SK-N-SH (cell line): ENCODE measurements around the gene JAG2. TPM values are rescaled to one million over a fixed set of nuclear protein-coding genes. Genes with fewer than 3 reads are reported as not detected.

ENCODE experiments used
- CTCF ChIA-PET: fragments of 300-600, 350-600 bp; formaldehyde crosslinking; extraction: SDS; loops from one replicate; lab custom pipeline; 2021; lab: Yijun Ruan, JAX
- POLR2A ChIA-PET: fragments of 350-600 bp; sonication (Branson Sonifier 250); formaldehyde crosslinking; extraction: SDS; loops from one replicate; lab custom pipeline; 2020; ENCODE audit warnings: antibody characterized with exemption, inconsistent platforms; lab: Yijun Ruan, JAX
- DNase-seq: peaks from one replicate; pipeline ENCODE4 v3.0.0; 2012
- H2AFZ ChIP-seq: fragments of 200-600 bp; sonication (generic); 2 replicates; pipeline ENCODE4 v1.8.1; 2016; ENCODE audit warnings: antibody characterized with exemption, mild to moderate bottlenecking, low read depth
- H3F3A ChIP-seq: fragments of 200-600 bp; sonication (generic); replicated peaks from 2 replicates; pipeline ENCODE3; 2016; ENCODE audit warnings: antibody characterized with exemption, mild to moderate bottlenecking; ENCODE audit not compliant: insufficient read depth
- H3K27ac ChIP-seq, 2 experiments: fragments of 200-500 bp in 1 of 2; fragments of 200-600 bp in 1 of 2; sonication (Bioruptor generic) in 1 of 2; sonication (generic), shearing (Covaris generic) in 1 of 2; 2 replicates each; pipeline versions ENCODE4 v1.5.1 to v1.6.1; 2014 to 2016; ENCODE audit warnings: low read depth in 2 of 2, inconsistent platforms in 1 of 2, low read length in 1 of 2, mild to moderate bottlenecking in 1 of 2, mixed read lengths in 1 of 2
- H3K27me3 ChIP-seq: fragments of 200-600 bp; sonication (generic), shearing (Covaris generic); 2 replicates; pipeline ENCODE4 v1.6.1; 2016; ENCODE audit warnings: mixed run types; ENCODE audit not compliant: insufficient read depth
- H3K36me3 ChIP-seq, 2 experiments: fragments of 200-500 bp in 1 of 2; fragments of 200-600 bp in 1 of 2; sonication (Bioruptor generic) in 1 of 2; sonication (generic) in 1 of 2; replicated peaks in 1 of 2; 2 replicates each; pipeline versions ENCODE3 to v1.5.1; 2014 to 2016; ENCODE audit warnings: low read length in 1 of 2, mild to moderate bottlenecking in 1 of 2; ENCODE audit not compliant: insufficient read depth in 2 of 2, control insufficient read depth in 1 of 2
- H3K4me1 ChIP-seq, 2 experiments: fragments of 200-500 bp in 1 of 2; fragments of 200-600 bp in 1 of 2; sonication (Bioruptor generic) in 1 of 2; sonication (generic), shearing (Covaris generic) in 1 of 2; 2 replicates each; pipeline versions ENCODE4 v1.5.1 to v1.6.1; 2014 to 2016; ENCODE audit warnings: low read depth in 1 of 2, low read length in 1 of 2, mixed run types in 1 of 2; ENCODE audit not compliant: insufficient read depth in 2 of 2, control insufficient read depth in 1 of 2
- H3K4me2 ChIP-seq: fragments of 200-600 bp; sonication (generic), shearing (Covaris generic); 2 replicates; pipeline ENCODE4 v1.6.1; 2017; ENCODE audit warnings: mixed run types
- H3K4me3 ChIP-seq, 2 experiments: fragments of 200-500 bp in 1 of 2; fragments of 200-600 bp in 1 of 2; sonication (Bioruptor generic) in 1 of 2; sonication (generic), shearing (Covaris generic) in 1 of 2; 2 replicates each; pipeline versions ENCODE4 v1.5.1 to v1.8.1; 2014 to 2016; ENCODE audit warnings: low read depth in 2 of 2, inconsistent platforms in 1 of 2, low read length in 1 of 2, mild to moderate bottlenecking in 1 of 2, mixed read lengths in 1 of 2, moderate library complexity in 1 of 2
- H3K79me2 ChIP-seq: fragments of 200-600 bp; sonication (generic); 2 replicates; pipeline ENCODE4 v1.8.1; 2017; ENCODE audit warnings: mild to moderate bottlenecking; ENCODE audit not compliant: insufficient read depth
- H3K9ac ChIP-seq: fragments of 200-600 bp; sonication (generic); 2 replicates; pipeline ENCODE4 v1.6.1; 2017; ENCODE audit warnings: mixed run types
- H3K9me2 ChIP-seq: fragments of 200-600 bp; sonication (generic); 2 replicates; pipeline ENCODE4 v1.6.1; 2017; ENCODE audit warnings: mixed run types
- H3K9me3 ChIP-seq: fragments of 200-600 bp; sonication (generic); 2 replicates; pipeline ENCODE4 v1.6.1; 2017; ENCODE audit warnings: mixed run types, mild to moderate bottlenecking, moderate library complexity
- H4K20me1 ChIP-seq: fragments of 200-600 bp; sonication (generic); 2 replicates; pipeline ENCODE4 v1.6.1; 2017; ENCODE audit warnings: mild to moderate bottlenecking, mixed run types; ENCODE audit not compliant: insufficient read depth
- CTCF ChIP-seq: fragments of 200-600 bp; sonication (generic); IDR thresholded peaks from 2 replicates; pipeline ENCODE4 v1.6.1; 2017; ENCODE audit warnings: antibody characterized with exemption, mild to moderate bottlenecking, moderate library complexity
- JUND ChIP-seq: IDR thresholded peaks from 2 replicates; pipeline ENCODE4 v1.4.0; 2012
- NRF1 ChIP-seq: IDR thresholded peaks from 2 replicates; pipeline ENCODE4 v1.6.1; 2012; ENCODE audit warnings: low read depth, mild to moderate bottlenecking, low read length
- RAD21 ChIP-seq: IDR thresholded peaks from 2 replicates; pipeline ENCODE4 v1.6.1; 2012; ENCODE audit warnings: mild to moderate bottlenecking, low read length
- RCOR1 ChIP-seq: fragments of 150-350 bp; IDR thresholded peaks from 2 replicates; pipeline ENCODE4 v1.6.1; 2017; ENCODE audit warnings: antibody characterized with exemption, low read length
- SIN3A ChIP-seq: IDR thresholded peaks from 2 replicates; pipeline ENCODE4 v1.6.1; 2012; ENCODE audit warnings: low read depth, mild to moderate bottlenecking, low read length, moderate library complexity, borderline replicate concordance
- SMC3 ChIP-seq: IDR thresholded peaks from 2 replicates; pipeline ENCODE4 v1.6.1; 2012; ENCODE audit warnings: low read depth, low read length, improper control_type of control experiment
- TAF1 ChIP-seq: IDR thresholded peaks from 2 replicates; pipeline ENCODE4 v1.6.1; 2012; ENCODE audit warnings: low read depth, mild to moderate bottlenecking, low read length, moderate library complexity, borderline replicate concordance
- TCF12 ChIP-seq: IDR thresholded peaks from 2 replicates; pipeline ENCODE4 v1.4.0; 2012
- WGBS: methylation state at CpG from one replicate; pipeline ENCODE4 v1.1.6; 2017; ENCODE audit warnings: low lambda C conversion rate; 5-methylcytosine and 5-hydroxymethylcytosine counted together
- polyA plus RNA-seq, 3 experiments: library from polyadenylated mRNA; depleted of rRNA; stranded (reverse); fragments of >200 nt; gene quantifications; 2 replicates each; pipeline ENCODE4 v1.2.3, GENCODE V29; 2012

Gene JAG2
- polyA plus RNA-seq, 1 of the 3 experiments (the other 2 are of a cell fraction) = 1.7 TPM

GRCh38 chr14:105203057-105203531, 34.5 kb upstream of the JAG2 start:
- peak; percentile 83 for TF ChIP-seq SMC3
- no peak for TF ChIP-seq TCF12
- no peak for TF ChIP-seq TAF1
- TF ChIP-seq RAD21 = peak; percentile 74
- TF ChIP-seq RCOR1 = no peak
- no peak for TF ChIP-seq SIN3A
- peak; percentile 91 for TF ChIP-seq CTCF
- H3K9ac ChIP-seq = no peak overlapping the region
- DNase-seq = peak; percentile 93
- peaks cover 0 to 69% of the 10 kb centered on the region in 2 experiments; a peak in 1 of 4 replicates for H3K4me1 ChIP-seq
- CTCF ChIA-PET = interaction anchor here (0.6 to 2.7 kb wide), 37 partner anchors 9 to 228 kb away, joined by 3 to 24 read pairs (median 3); partner anchors contain the start of genes BTBD6 and PACS2
- H3F3A ChIP-seq = no peaks in the 10 kb centered on the region
- no peaks in the 10 kb centered on the region for H3K36me3 ChIP-seq
- H3K9me3 ChIP-seq = no peaks in the 10 kb centered on the region
- peak overlapping the region in 1 of 2 experiments; percentile 50; a peak in 1 of 4 replicates for H3K27ac ChIP-seq
- no peaks in the 10 kb centered on the region for H3K79me2 ChIP-seq
- no peaks in the 10 kb centered on the region for H3K9me2 ChIP-seq
- no peaks in the 10 kb centered on the region for H4K20me1 ChIP-seq
- POLR2A ChIA-PET = interaction anchor here (1.0 kb wide), 1 partner anchor 45 kb away, joined by 3 read pairs; the partner anchor contains the start of gene BTBD6
- H2AFZ ChIP-seq = no peak overlapping the region
- no peaks in the 10 kb centered on the region for H3K27me3 ChIP-seq
- H3K4me2 ChIP-seq = no peak overlapping the region; the same call in 1 of the 2 replicates
- WGBS = 50% methylated on average over 3 of the region's 18 CpGs
- H3K4me3 ChIP-seq = peak overlapping the region in 1 of 2 experiments; percentile 14; a peak in 1 of 4 replicates

DNA sequence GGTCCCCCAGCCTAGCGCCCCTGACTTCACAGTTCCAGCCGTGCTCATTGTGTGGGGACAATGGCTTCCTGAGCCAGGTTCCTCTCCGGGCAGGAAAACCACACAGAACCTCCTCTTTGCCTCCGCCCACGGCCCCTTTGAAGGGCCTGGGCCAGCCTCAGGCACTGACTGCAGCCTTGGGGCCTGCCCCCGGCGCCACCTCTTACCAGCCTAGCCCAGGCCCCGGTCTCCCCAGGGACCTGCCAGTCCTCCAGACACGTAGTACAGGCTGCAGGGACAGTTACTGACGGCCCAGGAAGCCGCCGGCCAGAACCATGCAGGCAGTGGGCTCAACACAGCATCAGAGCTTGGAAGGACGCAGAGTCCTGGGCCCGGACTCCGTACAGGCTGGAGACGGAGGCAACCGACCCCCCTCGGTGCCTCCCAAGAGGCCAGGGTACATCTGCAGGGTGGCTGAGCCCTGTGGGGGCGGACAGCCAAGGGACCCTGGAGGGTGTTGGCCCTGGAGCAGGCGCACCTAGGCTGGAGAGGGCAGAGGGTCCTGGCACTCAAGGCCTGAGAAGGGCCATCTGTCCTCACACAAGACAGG, 33.4 kb upstream of the JAG2 start:
- no peak for TF ChIP-seq TCF12
- no peak for TF ChIP-seq JUND
- TF ChIP-seq NRF1 = no peak
- no peaks in the 10 kb centered on the region for H4K20me1 ChIP-seq
- no peaks in the 10 kb centered on the region for H3K36me3 ChIP-seq
- DNase-seq = no peak
- no peak overlapping the region; a peak in 1 of 4 replicates for H3K27ac ChIP-seq
- H2AFZ ChIP-seq = no peak overlapping the region
- no peak overlapping the region for H3K4me3 ChIP-seq
- 84% methylated on average over 6 of the region's 20 CpGs for WGBS
- H3K9me3 ChIP-seq = no peaks in the 10 kb centered on the region
- H3K4me1 ChIP-seq = peaks cover 0 to 65% of the 10 kb centered on the region in 2 experiments; a peak in 1 of 4 replicates
- no peaks in the 10 kb centered on the region for H3K79me2 ChIP-seq
- H3K4me2 ChIP-seq = no peak overlapping the region
- CTCF ChIA-PET = interaction anchor here (0.5 to 2.6 kb wide), 17 partner anchors 8 to 288 kb away, joined by 3 to 10 read pairs (median 5); partner anchors contain the start of gene BTBD6
- POLR2A ChIA-PET = no interaction called here
- H3K9me2 ChIP-seq = no peaks in the 10 kb centered on the region
- H3K9ac ChIP-seq = no peak overlapping the region
- no peaks in the 10 kb centered on the region for H3K27me3 ChIP-seq
- no peaks in the 10 kb centered on the region for H3F3A ChIP-seq
